SK-N-SH treated with all-trans-retinoic acid at 6 μM for 48 hours (cell line): ENCODE results near the gene ZNF70.

Experiments
- ESRRG ChIP-seq: fragments of 250-450 bp; sonication (Bioruptor Pico); IDR thresholded peaks from 2 replicates; pipeline ENCODE4 v1.6.1; 2021; ENCODE audit warnings: mild to moderate bottlenecking
- ISL1 ChIP-seq: fragments of 250-450 bp; sonication (Bioruptor Pico); IDR thresholded peaks from 2 replicates; pipeline ENCODE4 v2.1.2; 2022; ENCODE audit warnings: mild to moderate bottlenecking, moderate library complexity
- PATZ1 ChIP-seq: fragments of 250-450 bp; sonication (Bioruptor Pico); IDR thresholded peaks from 2 replicates; pipeline ENCODE4 v1.8.0; 2020; ENCODE audit warnings: mild to moderate bottlenecking, moderate library complexity, borderline replicate concordance
- POU6F1 ChIP-seq: fragments of 250-450 bp; sonication (Bioruptor Pico); IDR thresholded peaks from 2 replicates; pipeline ENCODE4 v1.8.0; 2021; ENCODE audit warnings: low read depth, mild to moderate bottlenecking, moderate library complexity, borderline replicate concordance
- RARB ChIP-seq: fragments of 250-450 bp; sonication (Bioruptor Pico); IDR thresholded peaks from 2 replicates; pipeline ENCODE4 v1.8.0; 2021; ENCODE audit warnings: mild to moderate bottlenecking, moderate library complexity
- ZFP30 ChIP-seq: fragments of 450-650 bp; formaldehyde crosslinking; IDR thresholded peaks from 2 replicates; pipeline ENCODE4 v1.5.0; 2022; ENCODE audit warnings: mild to moderate bottlenecking, moderate library complexity

GRCh38 chr22:23786261-23786710 is 35.4 kb upstream of the ZNF70 start:
- TF ChIP-seq POU6F1, result no peak
- TF ChIP-seq ISL1 (CRISPR knock-in tag), result no peak
- TF ChIP-seq PATZ1 (CRISPR knock-in tag), result no peak
- no peak for TF ChIP-seq RARB
- TF ChIP-seq ESRRG, result no peak
- TF ChIP-seq ZFP30 (CRISPR knock-in tag), result no peak
